ENCODE measurements around the gene DNAJC17. TPM values are rescaled to one million over a fixed set of nuclear protein-coding genes. Genes with fewer than 3 reads are reported as not detected.

DNAJC17 gene
- polyA plus RNA-seq, 4 donors, result 41.0 to 95.9 (median 59.1) TPM

- Histone ChIP-seq H3K27me3 (ENCODE audit: control insufficient read depth in 3 of 3, insufficient read depth in 3 of 3, low read length in 3 of 3) (no peaks in the 10 kb centered on the region), H3K9me3 (ENCODE audit: control insufficient read depth in 2 of 2, insufficient read depth in 1 of 2, low read depth in 1 of 2, low read length in 1 of 2) (no peaks in the 10 kb centered on the region), H3K4me3 (ENCODE audit: low read depth in 1 of 3, low read length in 3 of 3) (no peak overlapping the region), H3K27ac (ENCODE audit: low read depth in 1 of 3, low read length in 2 of 3) (no peak overlapping the region), H3K4me1 (ENCODE audit: control insufficient read depth in 3 of 3, insufficient read depth in 2 of 3, low read depth in 1 of 3, low read length in 2 of 3) (peaks cover 0 to 47% (median 2%) of the 10 kb centered on the region in 3 donors), H3K36me3 (ENCODE audit: control insufficient read depth in 3 of 3, insufficient read depth in 2 of 3, low read depth in 1 of 3, low read length in 3 of 3) (peaks cover 7 to 89% (median 17%) of the 10 kb centered on the region in 3 donors)
- DNase-seq (no peak), FAIRE-seq (no peak)
- WGBS, 3 donors, result 90 to 98% (median 96%) methylated on average over 13 of the region's 13 CpGs
Observed at GRCh38 chr15:40772014-40772413, 35.3 kb downstream of the DNAJC17 start.

DNA sequence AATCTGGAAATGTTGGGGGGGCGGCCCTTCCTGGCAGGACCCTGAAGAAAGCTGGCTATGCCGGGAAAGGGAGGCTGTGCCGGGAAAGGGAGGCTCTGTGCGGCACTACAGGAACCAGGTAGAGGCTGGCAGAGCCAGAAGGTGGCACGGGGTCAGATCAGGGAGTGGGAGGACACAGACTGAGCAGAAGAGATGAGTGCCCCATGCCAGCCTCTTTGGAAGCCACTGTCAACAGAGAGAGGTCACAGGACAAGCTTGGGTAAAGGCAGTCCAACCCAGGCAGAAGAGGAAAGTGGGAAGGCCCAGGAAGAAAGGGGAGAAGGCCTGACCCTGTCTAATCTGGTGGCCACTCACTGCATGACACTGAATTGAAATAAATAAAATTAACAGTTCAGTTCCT, 36.0 kb downstream of the DNAJC17 start:
- H3K36me3 ChIP-seq (ENCODE audit: control insufficient read depth in 3 of 3, insufficient read depth in 2 of 3, low read depth in 1 of 3, low read length in 3 of 3), result peaks cover 7 to 89% (median 10%) of the 10 kb centered on the region in 3 donors
- DNase-seq (no peak), FAIRE-seq (no peak)
- peaks cover 0 to 53% (median 2%) of the 10 kb centered on the region in 3 donors for H3K4me1 ChIP-seq (ENCODE audit: control insufficient read depth in 3 of 3, insufficient read depth in 2 of 3, low read depth in 1 of 3, low read length in 2 of 3)
- 88 to 94% (median 94%) methylated on average over 5 of the region's 5 CpGs for whole genome bisulfite sequencing, 3 donors
- no peaks in the 10 kb centered on the region for H3K9me3 ChIP-seq (ENCODE audit: control insufficient read depth in 2 of 2, insufficient read depth in 1 of 2, low read depth in 1 of 2, low read length in 1 of 2)
- H3K4me3 ChIP-seq (ENCODE audit: low read depth in 1 of 3, low read length in 3 of 3), result no peak overlapping the region
- no peaks in the 10 kb centered on the region for H3K27me3 ChIP-seq (ENCODE audit: control insufficient read depth in 3 of 3, insufficient read depth in 3 of 3, low read length in 3 of 3)
- peak overlapping the region in 1 of 3 donors; percentile 91 for H3K27ac ChIP-seq (ENCODE audit: low read depth in 1 of 3, low read length in 2 of 3)

DNA sequence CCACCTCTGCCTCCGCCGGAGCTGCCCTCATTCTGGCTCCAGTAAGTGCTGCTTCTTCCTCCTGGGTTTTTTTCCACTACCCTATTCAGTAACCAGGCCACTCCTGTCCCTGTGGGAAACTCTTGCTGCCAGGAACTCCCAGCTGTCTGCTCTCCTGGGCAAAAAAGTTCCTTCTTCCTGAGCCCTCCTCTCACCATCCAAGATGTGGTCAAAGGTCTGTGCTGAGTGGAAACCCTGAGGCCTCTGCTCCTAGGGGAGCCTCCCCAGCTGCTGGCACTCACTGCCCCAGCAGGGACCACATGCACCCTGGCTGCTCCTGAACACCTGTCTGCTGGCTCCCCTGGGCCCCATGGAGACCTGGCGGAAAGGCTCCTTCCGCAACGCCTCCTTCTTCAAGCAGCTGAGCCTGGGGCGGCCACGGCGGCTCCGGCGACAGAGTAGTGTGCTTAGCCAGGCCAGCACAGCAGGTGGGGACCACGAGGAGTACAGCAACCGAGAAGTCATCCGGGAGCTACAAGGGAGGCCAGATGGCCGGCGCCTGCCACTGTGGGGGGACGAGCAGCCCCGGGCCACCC, 37.0 kb downstream of the DNAJC17 start:
- Histone ChIP-seq H3K27ac (ENCODE audit: low read depth in 1 of 3, low read length in 2 of 3) (peak overlapping the region; percentile 85 to 91 (median 91)), H3K27me3 (ENCODE audit: control insufficient read depth in 3 of 3, insufficient read depth in 3 of 3, low read length in 3 of 3) (no peaks in the 10 kb centered on the region), H3K36me3 (ENCODE audit: control insufficient read depth in 3 of 3, insufficient read depth in 2 of 3, low read depth in 1 of 3, low read length in 3 of 3) (peaks cover 7 to 88% (median 7%) of the 10 kb centered on the region in 3 donors), H3K4me3 (ENCODE audit: low read depth in 1 of 3, low read length in 3 of 3) (peak overlapping the region in 1 of 3 donors; percentile 29), H3K9me3 (ENCODE audit: control insufficient read depth in 2 of 2, insufficient read depth in 1 of 2, low read depth in 1 of 2, low read length in 1 of 2) (no peaks in the 10 kb centered on the region), H3K4me1 (ENCODE audit: control insufficient read depth in 3 of 3, insufficient read depth in 2 of 3, low read depth in 1 of 3, low read length in 2 of 3) (peaks cover 0 to 62% (median 2%) of the 10 kb centered on the region in 3 donors)
- WGBS, 3 donors, result 21 to 51% (median 50%) methylated on average over 12 to 17 of the region's 17 CpGs
- FAIRE-seq (no peak), DNase-seq (peak; percentile 89 to 92)

DNA sequence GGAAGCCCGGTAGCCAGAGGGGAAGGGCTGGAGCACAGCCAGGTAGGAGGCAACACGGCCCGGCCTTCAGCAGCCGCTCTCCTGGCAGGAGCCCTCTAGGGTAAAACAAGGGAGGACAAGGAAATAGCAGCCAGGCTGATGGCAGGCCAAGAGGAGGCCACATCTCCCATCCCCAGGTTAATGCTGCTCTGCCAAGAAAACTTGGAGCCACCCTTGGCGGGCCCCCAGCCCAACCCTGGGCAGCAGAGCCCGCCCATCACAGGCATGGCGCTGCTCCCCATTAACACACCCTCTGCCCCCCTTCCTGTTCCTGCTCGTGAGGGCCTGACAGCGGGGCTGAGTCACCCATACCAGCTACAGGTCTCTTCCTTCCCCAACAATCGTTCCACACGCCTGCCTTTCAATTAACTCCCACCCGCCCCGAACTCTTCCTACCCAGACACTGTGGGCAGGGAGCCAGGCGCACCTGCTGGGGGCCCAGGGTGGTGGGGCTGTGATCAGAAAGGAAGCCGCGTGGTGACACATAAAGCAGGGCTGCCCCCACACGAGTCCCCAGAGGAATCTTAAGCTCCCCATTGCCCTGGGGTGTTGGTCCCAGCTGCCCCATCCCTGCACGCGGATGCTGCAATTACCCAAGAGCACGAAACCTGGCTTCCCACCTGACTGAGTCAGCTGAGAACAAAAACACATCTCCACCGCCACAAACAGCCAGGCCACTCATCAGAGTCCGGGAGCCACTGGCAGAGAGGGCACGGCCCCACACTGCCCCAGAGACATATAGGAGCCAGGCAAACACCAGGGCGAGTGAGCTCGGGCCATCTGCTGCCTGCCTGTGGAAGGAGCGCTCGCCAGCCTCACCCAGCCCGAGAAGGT, 37.8 kb downstream of the DNAJC17 start, which contains the start of gene C15orf62:
C15orf62 (plus strand) TSS at position 707 of the 873 bp plus-strand sequence. CDS start 516 bp downstream, outside the sequence.
- Histone ChIP-seq H3K27ac (ENCODE audit: low read depth in 1 of 3, low read length in 2 of 3) (peak within 1 kb of the TSS; percentile 85 to 91 (median 91)), H3K9me3 (ENCODE audit: control insufficient read depth in 2 of 2, insufficient read depth in 1 of 2, low read depth in 1 of 2, low read length in 1 of 2) (no peaks in the 10 kb centered on the region), H3K4me1 (ENCODE audit: control insufficient read depth in 3 of 3, insufficient read depth in 2 of 3, low read depth in 1 of 3, low read length in 2 of 3) (peaks cover 0 to 62% (median 2%) of the 10 kb centered on the region in 3 donors), H3K4me3 (ENCODE audit: low read depth in 1 of 3, low read length in 3 of 3) (peak within 1 kb of the TSS in 1 of 3 donors; percentile 29), H3K36me3 (ENCODE audit: control insufficient read depth in 3 of 3, insufficient read depth in 2 of 3, low read depth in 1 of 3, low read length in 3 of 3) (peaks cover 7 to 84% (median 7%) of the 10 kb centered on the region in 3 donors), H3K27me3 (ENCODE audit: control insufficient read depth in 3 of 3, insufficient read depth in 3 of 3, low read length in 3 of 3) (no peaks in the 10 kb centered on the region)
- WGBS, 3 donors, result 9 to 34% (median 27%) methylated on average over 27 to 28 of the region's 28 CpGs
- DNase-seq (peak; percentile 79 to 91), FAIRE-seq (no peak)

GRCh38 chr15:40768521-40769273, 38.6 kb downstream of the DNAJC17 start:
- H3K9me3 ChIP-seq (ENCODE audit: control insufficient read depth in 2 of 2, insufficient read depth in 1 of 2, low read depth in 1 of 2, low read length in 1 of 2), result no peaks in the 10 kb centered on the region
- peak overlapping the region; percentile 36 to 91 (median 91) for H3K27ac ChIP-seq (ENCODE audit: low read depth in 1 of 3, low read length in 2 of 3)
- WGBS, 3 donors, result 24 to 49% (median 34%) methylated on average over 19 to 21 of the region's 21 CpGs
- H3K27me3 ChIP-seq (ENCODE audit: control insufficient read depth in 3 of 3, insufficient read depth in 3 of 3, low read length in 3 of 3), result no peaks in the 10 kb centered on the region
- peaks cover 0 to 62% (median 2%) of the 10 kb centered on the region in 3 donors for H3K4me1 ChIP-seq (ENCODE audit: control insufficient read depth in 3 of 3, insufficient read depth in 2 of 3, low read depth in 1 of 3, low read length in 2 of 3)
- H3K4me3 ChIP-seq (ENCODE audit: low read depth in 1 of 3, low read length in 3 of 3), result peak overlapping the region in 1 of 3 donors; percentile 29
- DNase-seq, result peak; percentile 41 to 77
- FAIRE-seq, result no peak
- peaks cover under 1 to 75% (median 4%) of the 10 kb centered on the region in 3 donors for H3K36me3 ChIP-seq (ENCODE audit: control insufficient read depth in 3 of 3, insufficient read depth in 2 of 3, low read depth in 1 of 3, low read length in 3 of 3)

GRCh38 chr15:40767838-40768500, 39.3 kb downstream of the DNAJC17 start:
- no peak overlapping the region for H3K4me3 ChIP-seq (ENCODE audit: low read depth in 1 of 3, low read length in 3 of 3)
- H3K27me3 ChIP-seq (ENCODE audit: control insufficient read depth in 3 of 3, insufficient read depth in 3 of 3, low read length in 3 of 3), result no peaks in the 10 kb centered on the region
- no peak for FAIRE-seq
- H3K36me3 ChIP-seq (ENCODE audit: control insufficient read depth in 3 of 3, insufficient read depth in 2 of 3, low read depth in 1 of 3, low read length in 3 of 3), result peaks cover 0 to 68% (median 4%) of the 10 kb centered on the region in 3 donors
- peak overlapping the region; percentile 13 to 91 (median 91) for H3K27ac ChIP-seq (ENCODE audit: low read depth in 1 of 3, low read length in 2 of 3)
- H3K4me1 ChIP-seq (ENCODE audit: control insufficient read depth in 3 of 3, insufficient read depth in 2 of 3, low read depth in 1 of 3, low read length in 2 of 3), result peaks cover 2 to 69% (median 2%) of the 10 kb centered on the region in 3 donors
- no peaks in the 10 kb centered on the region for H3K9me3 ChIP-seq (ENCODE audit: control insufficient read depth in 2 of 2, insufficient read depth in 1 of 2, low read depth in 1 of 2, low read length in 1 of 2)
- WGBS, 3 donors, result 63 to 78% (median 67%) methylated on average over 28 to 29 of the region's 29 CpGs
- DNase-seq, result no peak

GRCh38 chr15:40766906-40767837, 40.1 kb downstream of the DNAJC17 start:
- 88 to 90% (median 88%) methylated on average over 32 of the region's 32 CpGs for WGBS, 3 donors
- peak overlapping the region in 1 of 3 donors; percentile 8 for H3K27ac ChIP-seq (ENCODE audit: low read depth in 1 of 3, low read length in 2 of 3)
- H3K4me1 ChIP-seq (ENCODE audit: control insufficient read depth in 3 of 3, insufficient read depth in 2 of 3, low read depth in 1 of 3, low read length in 2 of 3), result peaks cover 2 to 77% (median 3%) of the 10 kb centered on the region in 3 donors
- no peak for DNase-seq
- no peak for FAIRE-seq
- H3K36me3 ChIP-seq (ENCODE audit: control insufficient read depth in 3 of 3, insufficient read depth in 2 of 3, low read depth in 1 of 3, low read length in 3 of 3), result peaks cover 0 to 61% (median 4%) of the 10 kb centered on the region in 3 donors
- no peak overlapping the region for H3K4me3 ChIP-seq (ENCODE audit: low read depth in 1 of 3, low read length in 3 of 3)
- H3K9me3 ChIP-seq (ENCODE audit: control insufficient read depth in 2 of 2, insufficient read depth in 1 of 2, low read depth in 1 of 2, low read length in 1 of 2), result no peaks in the 10 kb centered on the region
- H3K27me3 ChIP-seq (ENCODE audit: control insufficient read depth in 3 of 3, insufficient read depth in 3 of 3, low read length in 3 of 3), result no peaks in the 10 kb centered on the region
